MM.1S (cell line): Measurements from ENCODE around the gene FAM131A.
A peak's percentile ranks its signal among the peaks of the same experiment; 100 is the strongest.

Source experiments
- DNase-seq: peaks from one replicate; pipeline ENCODE4 v3.0.0-alpha.2; 2015
- H2AFZ ChIP-seq: fragments of 300-600 bp; sonication (generic); 2 replicates; pipeline ENCODE4 v1.6.0; 2016; ENCODE audit warnings: antibody characterized with exemption, low read length
- H3F3A ChIP-seq: fragments of 300-600 bp; sonication (generic); 2 replicates; pipeline ENCODE4 v1.6.1; 2016; ENCODE audit warnings: mild to moderate bottlenecking, antibody characterized with exemption, low read length, moderate library complexity, mixed read lengths; ENCODE audit not compliant: insufficient read depth
- H3K27ac ChIP-seq: fragments of 300-600 bp; sonication (generic); 2 replicates; pipeline ENCODE4 v1.5.1; 2016; ENCODE audit warnings: mild to moderate bottlenecking, low read length
- H3K27me3 ChIP-seq: fragments of 300-600 bp; sonication (generic); replicated peaks from 2 replicates; pipeline ENCODE4 v1.6.0; 2016; ENCODE audit warnings: low read length; ENCODE audit not compliant: insufficient read depth
- H3K36me3 ChIP-seq: fragments of 300-600 bp; sonication (generic); replicated peaks from 2 replicates; pipeline ENCODE4 v1.6.1; 2016; ENCODE audit warnings: mild to moderate bottlenecking, low read length, mixed read lengths; ENCODE audit not compliant: insufficient read depth
- H3K4me1 ChIP-seq: fragments of 300-600 bp; sonication (generic); 2 replicates; pipeline ENCODE4 v1.6.1; 2016; ENCODE audit warnings: low read length, mixed read lengths
- H3K4me2 ChIP-seq: fragments of 300-600 bp; sonication (generic); 2 replicates; pipeline ENCODE4 v1.6.0; 2016; ENCODE audit warnings: low read depth, low read length
- H3K4me3 ChIP-seq: fragments of 300-600 bp; sonication (generic); 2 replicates; pipeline ENCODE4 v1.5.1; 2016; ENCODE audit warnings: low read length, mixed read lengths
- H3K79me2 ChIP-seq: fragments of 300-600 bp; sonication (generic); 2 replicates; pipeline ENCODE4 v1.6.1; 2016; ENCODE audit warnings: mixed run types, low read length, mixed read lengths
- H3K9ac ChIP-seq: fragments of 300-600 bp; sonication (generic); 2 replicates; pipeline ENCODE4 v1.6.1; 2016; ENCODE audit warnings: low read length, mixed read lengths
- H3K9me2 ChIP-seq: fragments of 300-600 bp; sonication (generic); replicated peaks from 2 replicates; pipeline ENCODE4 v1.6.1; 2016; ENCODE audit warnings: mild to moderate bottlenecking, low read length, mixed read lengths; ENCODE audit not compliant: insufficient read depth
- H3K9me3 ChIP-seq: fragments of 300-600 bp; sonication (generic); replicated peaks from 2 replicates; pipeline ENCODE4 v1.6.1; 2016; ENCODE audit warnings: mild to moderate bottlenecking, low read length, mixed read lengths; ENCODE audit not compliant: insufficient read depth
- H4K20me1 ChIP-seq: fragments of 300-600 bp; sonication (generic); 2 replicates; pipeline ENCODE4 v1.6.1; 2016; ENCODE audit warnings: mild to moderate bottlenecking, low read length, moderate library complexity, mixed read lengths; ENCODE audit not compliant: insufficient read depth
- EZH2 ChIP-seq: fragments of 300-600 bp; sonication (generic); optimal IDR thresholded peaks from 2 replicates; pipeline ENCODE3; 2017; ENCODE audit warnings: low read depth, mild to moderate bottlenecking, antibody characterized with exemption, low read length, mixed read lengths
- EZH2phosphoT487 ChIP-seq: fragments of 300-600 bp; sonication (generic); IDR thresholded peaks from 2 replicates; pipeline ENCODE4 v1.6.1; 2018; ENCODE audit warnings: antibody characterized with exemption, low read length
- TF ChIP-seq, protein P1 (sequence below): fragments of 300-600 bp; sonication (generic); IDR thresholded peaks from 2 replicates; pipeline ENCODE4 v1.5.1; 2016; ENCODE audit warnings: antibody characterized with exemption, low read length, mixed read lengths

Gene FAM131A

GRCh38 chr3:184300378-184300720 is 37.1 kb upstream of the FAM131A start:
- Histone ChIP-seq H3K4me1 (peaks cover 10% of the 10 kb centered on the region), H2AFZ (no peak overlapping the region), H3F3A (peaks cover 7% of the 10 kb centered on the region), H3K27ac (no peak overlapping the region), H3K4me3 (peak overlapping the region; percentile 92), H3K4me2 (peak overlapping the region; percentile 96), H3K9ac (peak overlapping the region; percentile 74; the same call in 1 of the 2 replicates), H3K9me2 (no peaks in the 10 kb centered on the region), H3K9me3 (no peaks in the 10 kb centered on the region), H3K79me2 (peaks cover 56% of the 10 kb centered on the region), H3K36me3 (peaks cover 40% of the 10 kb centered on the region), H3K27me3 (0 out of 2 replicates have a peak, but pooled peaks cover 4% of the 10 kb centered on the region), H4K20me1 (no peaks in the 10 kb centered on the region)
- TF ChIP-seq, protein P1, sequence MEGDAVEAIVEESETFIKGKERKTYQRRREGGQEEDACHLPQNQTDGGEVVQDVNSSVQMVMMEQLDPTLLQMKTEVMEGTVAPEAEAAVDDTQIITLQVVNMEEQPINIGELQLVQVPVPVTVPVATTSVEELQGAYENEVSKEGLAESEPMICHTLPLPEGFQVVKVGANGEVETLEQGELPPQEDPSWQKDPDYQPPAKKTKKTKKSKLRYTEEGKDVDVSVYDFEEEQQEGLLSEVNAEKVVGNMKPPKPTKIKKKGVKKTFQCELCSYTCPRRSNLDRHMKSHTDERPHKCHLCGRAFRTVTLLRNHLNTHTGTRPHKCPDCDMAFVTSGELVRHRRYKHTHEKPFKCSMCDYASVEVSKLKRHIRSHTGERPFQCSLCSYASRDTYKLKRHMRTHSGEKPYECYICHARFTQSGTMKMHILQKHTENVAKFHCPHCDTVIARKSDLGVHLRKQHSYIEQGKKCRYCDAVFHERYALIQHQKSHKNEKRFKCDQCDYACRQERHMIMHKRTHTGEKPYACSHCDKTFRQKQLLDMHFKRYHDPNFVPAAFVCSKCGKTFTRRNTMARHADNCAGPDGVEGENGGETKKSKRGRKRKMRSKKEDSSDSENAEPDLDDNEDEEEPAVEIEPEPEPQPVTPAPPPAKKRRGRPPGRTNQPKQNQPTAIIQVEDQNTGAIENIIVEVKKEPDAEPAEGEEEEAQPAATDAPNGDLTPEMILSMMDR = no peak
- TF ChIP-seq EZH2 (no peak), EZH2phosphoT487 (no peak)
- no peak for DNase-seq

DNA sequence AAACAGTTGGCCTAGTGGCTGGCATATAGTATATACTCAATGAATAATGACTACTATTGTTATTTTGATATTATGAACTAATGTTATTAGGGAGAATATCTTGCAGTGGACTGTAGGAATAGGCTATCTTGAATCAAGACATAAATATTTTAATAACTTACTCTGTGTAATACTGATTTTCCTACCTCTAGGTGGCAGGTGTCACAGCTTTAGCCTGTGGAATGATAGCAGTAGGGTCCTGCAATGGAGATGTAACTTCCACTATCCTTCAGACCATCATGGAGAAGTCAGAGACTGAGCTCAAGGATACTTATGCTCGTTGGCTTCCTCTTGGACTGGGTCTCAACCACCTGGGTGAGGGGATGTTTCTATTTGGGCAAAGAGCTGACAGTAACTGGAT is 31.8 kb upstream of the FAM131A start:
- peaks cover 1% of the 10 kb centered on the region for H3K4me1 ChIP-seq
- H3F3A ChIP-seq = no peaks in the 10 kb centered on the region
- no peak overlapping the region for H3K27ac ChIP-seq
- no peaks in the 10 kb centered on the region for H3K9me2 ChIP-seq
- no peak overlapping the region for H2AFZ ChIP-seq
- no peak overlapping the region for H3K9ac ChIP-seq
- H4K20me1 ChIP-seq = no peaks in the 10 kb centered on the region
- peaks cover 44% of the 10 kb centered on the region for H3K79me2 ChIP-seq
- H3K27me3 ChIP-seq = no peaks in the 10 kb centered on the region
- TF ChIP-seq, protein P1 = peak; percentile 54
- no peak for TF ChIP-seq EZH2
- H3K4me2 ChIP-seq = no peak overlapping the region
- peaks cover 67% of the 10 kb centered on the region for H3K36me3 ChIP-seq
- H3K4me3 ChIP-seq = no peak overlapping the region
- no peak for DNase-seq
- no peaks in the 10 kb centered on the region for H3K9me3 ChIP-seq

DNA sequence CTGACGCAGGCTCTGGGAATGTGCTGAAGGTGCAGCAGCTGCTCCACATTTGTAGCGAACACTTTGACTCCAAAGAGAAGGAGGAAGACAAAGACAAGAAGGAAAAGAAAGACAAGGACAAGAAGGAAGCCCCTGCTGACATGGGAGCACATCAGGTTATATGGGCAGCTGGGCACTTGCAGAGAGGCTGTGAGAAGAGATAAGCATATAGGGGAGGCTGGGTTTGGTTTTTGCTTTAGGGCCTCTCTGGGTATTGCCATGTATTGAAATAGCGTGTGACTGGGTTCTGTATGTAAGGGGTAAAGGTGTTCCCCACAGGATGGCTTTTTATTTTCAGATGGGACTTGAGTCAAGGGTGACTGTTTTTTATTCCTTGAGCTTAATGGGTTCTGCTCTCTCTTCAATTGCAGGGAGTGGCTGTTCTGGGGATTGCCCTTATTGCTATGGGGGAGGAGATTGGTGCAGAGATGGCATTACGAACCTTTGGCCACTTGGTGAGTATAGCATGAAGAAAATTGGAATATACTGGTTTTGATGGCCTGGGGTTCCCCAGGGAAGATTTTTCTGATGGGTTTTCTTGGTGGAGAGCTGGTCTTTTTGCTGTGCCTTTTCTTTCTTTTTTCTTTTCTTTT is 30.9 kb upstream of the FAM131A start:
- H3K9me2 ChIP-seq = no peaks in the 10 kb centered on the region
- no peaks in the 10 kb centered on the region for H4K20me1 ChIP-seq
- no peak overlapping the region for H3K27ac ChIP-seq
- H3K36me3 ChIP-seq = peaks cover 64% of the 10 kb centered on the region
- H3F3A ChIP-seq = peaks cover 7% of the 10 kb centered on the region; the same call in 1 of the 2 replicates
- no peak for DNase-seq
- H3K9me3 ChIP-seq = no peaks in the 10 kb centered on the region
- peaks cover 36% of the 10 kb centered on the region for H3K79me2 ChIP-seq
- H3K27me3 ChIP-seq = no peaks in the 10 kb centered on the region
- no peak overlapping the region for H3K4me3 ChIP-seq
- no peak overlapping the region for H3K4me2 ChIP-seq
- TF ChIP-seq, protein P1 = no peak
- TF ChIP-seq EZH2phosphoT487 (no peak), EZH2 (no peak)
- no peaks in the 10 kb centered on the region for H3K4me1 ChIP-seq
- H3K9ac ChIP-seq = no peak overlapping the region
- no peak overlapping the region for H2AFZ ChIP-seq
